ENCODE results near the gene NUDCD3. TPM values are rescaled to one million over a fixed set of nuclear protein-coding genes. Genes with fewer than 3 reads are reported as not detected.

The NUDCD3 gene
- total RNA-seq, 1 donor from 2014 or later = 79.0 TPM

Other genes starting within 250 kb of the NUDCD3 start
- gene CAMK2B, start 165.1 kb downstream of the NUDCD3 start, total RNA-seq = 0.27 TPM in 1 of 2 replicates, not detected in the other
- gene NPC1L1, start 50.7 kb upstream of the NUDCD3 start, total RNA-seq = not detected in 2 replicates
- gene DDX56, start 83.2 kb upstream of the NUDCD3 start, total RNA-seq = 89.9 and 96.1 TPM in 2 replicates
- 74.3 and 78.0 TPM in 2 replicates for gene TMED4, start 91.6 kb upstream of the NUDCD3 start, total RNA-seq
- 136 and 149 TPM in 2 replicates for gene OGDH, start 116.0 kb upstream of the NUDCD3 start, total RNA-seq